ENCODE results near the gene ETV5. TPM values are rescaled to one million over a fixed set of nuclear protein-coding genes. Genes with fewer than 3 reads are reported as not detected.

The ETV5 gene
- total and polyA plus RNA-seq, 9 of the 15 experiments (the other 6 are each of a cell fraction or from before 2014, with no cell fraction given): 9.2 to 25.9 (median 15.9) TPM

- Histone ChIP-seq H3K9me3 (replicated peaks; ENCODE audit: control insufficient read depth, insufficient read depth, low read depth, low read length) (no peaks in the 10 kb centered on the region), H2AFZ (ENCODE audit: low read depth, low read length) (no peak overlapping the region), H3K27ac (ENCODE audit: extremely low read depth, low read depth, low read length) (no peak overlapping the region), H3K4me1 (replicated peaks in 1 of 2; ENCODE audit: control insufficient read depth in 2 of 2, insufficient read depth in 2 of 2, low read length in 2 of 2) (no peaks in the 10 kb centered on the region), H3K36me3 (ENCODE audit: control insufficient read depth, insufficient read depth, low read length) (no peaks in the 10 kb centered on the region), H4K20me1 (replicated peaks; ENCODE audit: control insufficient read depth, insufficient read depth, low read length) (no peaks in the 10 kb centered on the region), H3K9me1 (ENCODE audit: control insufficient read depth, insufficient read depth, low read length) (no peaks in the 10 kb centered on the region), H3K4me2 (ENCODE audit: insufficient read depth, low read length) (no peak overlapping the region), H3K9ac (ENCODE audit: insufficient read depth in 1 of 2, low read depth in 2 of 2, low read length in 2 of 2) (no peak overlapping the region), H3K27me3 (ENCODE audit: control insufficient read depth in 2 of 2, insufficient read depth in 2 of 2, low read length in 2 of 2) (peaks cover 1 to 5% of the 10 kb centered on the region in 2 experiments; a peak in 3 of 5 replicates), H3K4me3 (no peak overlapping the region), H3K79me2 (ENCODE audit: control insufficient read depth, insufficient read depth, low read length) (no peaks in the 10 kb centered on the region)
- TF ChIP-seq ZNF146 (CRISPR knock-in tag; IDR thresholded peaks at IDR 0.05; ENCODE audit: unreplicated experiment): peak; percentile 72
- TF ChIP-seq SP2 (IDR thresholded peaks at IDR 0.05; ENCODE audit: extremely low read depth, low read depth, low read length, poor library complexity, severe bottlenecking): no peak
- ATAC-seq (no peak), DNase-seq (ENCODE audit: extremely low read depth in 1 of 4, low spot score in 3 of 4) (no peak), FAIRE-seq (no peak)
- in situ Hi-C loops (cut with MboI) (no loop called here), intact Hi-C loops (cut with micrococcal nuclease) (loop anchor here (5.0 kb wide), 1 partner anchor 103 kb away; the partner anchor contains the start of gene ETV5)
- POLR2A ChIA-PET: no interaction called here
- CTCF ChIA-PET (ENCODE audit: low intra/inter-chr PET ratio): no interaction called here
- 7% methylated on average over 7 of the region's 7 CpGs for WGBS (ENCODE audit: insufficient coverage, low coverage, missing lambda C conversion rate)
- no TSS peak for BruUV-seq (replicated peaks)
These were observed 104.2 kb downstream of the ETV5 start for GRCh38 chr3:186004671-186005070.

- ChIA-PET POLR2A (no interaction called here), CTCF (ENCODE audit: low intra/inter-chr PET ratio) (no interaction called here)
- Histone ChIP-seq H4K20me1 (replicated peaks; ENCODE audit: control insufficient read depth, insufficient read depth, low read length) (no peaks in the 10 kb centered on the region), H3K36me3 (ENCODE audit: control insufficient read depth, insufficient read depth, low read length) (no peaks in the 10 kb centered on the region), H3K9me3 (replicated peaks; ENCODE audit: control insufficient read depth, insufficient read depth, low read depth, low read length) (no peaks in the 10 kb centered on the region), H3K79me2 (ENCODE audit: control insufficient read depth, insufficient read depth, low read length) (no peaks in the 10 kb centered on the region), H3K9me1 (ENCODE audit: control insufficient read depth, insufficient read depth, low read length) (no peaks in the 10 kb centered on the region), H3K4me3 (no peak overlapping the region), H3K27me3 (ENCODE audit: control insufficient read depth in 2 of 2, insufficient read depth in 2 of 2, low read length in 2 of 2) (peaks cover 0 to 3% of the 10 kb centered on the region in 2 experiments; a peak in 3 of 5 replicates), H3K27ac (ENCODE audit: extremely low read depth, low read depth, low read length) (no peak overlapping the region), H3K4me2 (ENCODE audit: insufficient read depth, low read length) (no peak overlapping the region), H3K4me1 (replicated peaks in 1 of 2; ENCODE audit: control insufficient read depth in 2 of 2, insufficient read depth in 2 of 2, low read length in 2 of 2) (no peaks in the 10 kb centered on the region), H2AFZ (ENCODE audit: low read depth, low read length) (no peak overlapping the region), H3K9ac (ENCODE audit: insufficient read depth in 1 of 2, low read depth in 2 of 2, low read length in 2 of 2) (no peak overlapping the region)
- 0% methylated on average over 3 of the region's 3 CpGs for WGBS (ENCODE audit: insufficient coverage, low coverage, missing lambda C conversion rate)
- ATAC-seq (no peak), FAIRE-seq (no peak), DNase-seq (ENCODE audit: extremely low read depth in 1 of 4, low spot score in 3 of 4) (no peak)
- BruUV-seq (replicated peaks): no TSS peak
- intact Hi-C loops (cut with micrococcal nuclease) (loop anchor here (5.0 kb wide), 1 partner anchor 103 kb away; the partner anchor contains the start of gene ETV5), in situ Hi-C loops (cut with MboI) (no loop called here)
- no peak for TF ChIP-seq SIRT6 (IDR thresholded peaks at IDR 0.05; ENCODE audit: low read depth, low read length)
- TF ChIP-seq DDX20 (tag; IDR thresholded peaks at IDR 0.05; ENCODE audit: low read depth): no peak
- no peak for TF ChIP-seq FOXP4 (CRISPR knock-in tag; IDR thresholded peaks at IDR 0.05; ENCODE audit: borderline replicate concordance)
- no peak for TF ChIP-seq ZEB2 (IDR thresholded peaks at IDR 0.05)
- no peak for TF ChIP-seq CEBPZ (IDR thresholded peaks at IDR 0.05; ENCODE audit: borderline replicate concordance, low read depth, low read length)
These were observed 104.7 kb downstream of the ETV5 start for GRCh38 chr3:186004209-186004608.

All from K562 (cell line).